ENCODE results near the gene TM7SF2. TPM values are rescaled to one million over a fixed set of nuclear protein-coding genes. Genes with fewer than 3 reads are reported as not detected.

Gene TM7SF2
- total RNA-seq, 4 donors from 2014 or later: 13.6 to 93.0 (median 41.5) TPM

GRCh38 chr11:65083834-65084597, 27.7 kb upstream of the TM7SF2 start, which contains the start of the genes CDCA5 and ZFPL1:
Gene CDCA5 (minus strand): TSS chr11:65084040. CDS start chr11:65083978, 62 bp downstream.
Gene ZFPL1 (plus strand): TSS chr11:65084222. CDS start chr11:65084699, 477 bp downstream.
- H3K27me3 ChIP-seq: no peaks in the 10 kb centered on the region
- TF ChIP-seq POLR2A (IDR thresholded peaks at IDR 0.05) (peak in 1 of 2 donors; percentile 59), CTCF (IDR thresholded peaks at IDR 0.05) (peak in 1 of 5 experiments; percentile 61), EP300 (IDR thresholded peaks at IDR 0.05) (peak; percentile 98)
- H3K36me3 ChIP-seq: peaks cover 0 to 40% (median 5%) of the 10 kb centered on the region in 3 donors
- H3K27ac ChIP-seq: peak within 1 kb of the TSS; percentile 88 to 98 (median 97)
- peak; percentile 92 to 94 for DNase-seq (ENCODE audit: low spot score in 2 of 2)
- WGBS, 2 donors: 0 to 1% methylated on average over 47 to 66 of the region's 79 CpGs
- H3K4me3 ChIP-seq: peak within 1 kb of the TSS; percentile 65 to 89 (median 86)
- peaks cover 0 to 26% (median 19%) of the 10 kb centered on the region in 4 donors for H3K4me1 ChIP-seq
- no peaks in the 10 kb centered on the region for H3K9me3 ChIP-seq

DNA sequence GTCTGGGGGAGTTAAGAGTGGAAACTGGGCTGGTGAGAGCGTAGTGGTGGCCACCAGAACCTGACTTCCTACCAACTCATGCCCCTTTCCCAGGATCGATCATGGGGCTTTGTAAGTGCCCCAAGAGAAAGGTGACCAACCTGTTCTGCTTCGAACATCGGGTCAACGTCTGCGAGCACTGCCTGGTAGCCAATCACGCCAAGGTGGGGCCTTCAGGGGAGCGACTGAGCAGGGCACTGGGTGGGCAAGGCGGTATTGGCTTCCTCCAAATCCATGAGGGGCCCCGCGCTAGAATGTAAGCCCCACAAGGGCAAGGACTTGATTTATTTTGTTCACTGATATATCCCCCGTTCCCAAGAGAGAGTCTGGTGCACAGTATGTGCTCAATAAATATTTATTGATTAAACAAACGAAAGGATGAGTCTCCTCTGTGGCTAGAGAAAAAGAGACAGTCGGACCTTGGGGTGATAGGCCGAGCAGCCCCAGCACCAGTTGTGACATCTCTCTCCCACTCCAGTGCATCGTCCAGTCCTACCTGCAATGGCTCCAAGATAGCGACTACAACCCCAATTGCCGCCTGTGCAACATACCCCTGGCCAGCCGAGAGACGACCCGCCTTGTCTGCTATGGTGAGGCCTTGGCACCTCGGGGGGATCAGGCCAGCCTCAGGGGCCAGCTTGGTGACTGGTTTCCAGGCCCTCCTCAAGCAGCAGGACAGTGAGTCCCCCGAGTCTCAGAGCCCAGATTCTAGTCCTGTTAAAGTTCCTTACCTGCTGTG, 26.9 kb upstream of the TM7SF2 start:
- no peak for DNase-seq (ENCODE audit: low spot score in 2 of 2)
- peak overlapping the region; percentile 88 to 98 (median 97) for H3K27ac ChIP-seq
- H3K4me3 ChIP-seq: peak overlapping the region; percentile 65 to 89 (median 86)
- WGBS, 2 donors: 47 to 58% methylated on average over 17 to 23 of the region's 23 CpGs
- no peaks in the 10 kb centered on the region for H3K9me3 ChIP-seq
- H3K36me3 ChIP-seq: peaks cover 0 to 48% (median 5%) of the 10 kb centered on the region in 3 donors
- no peaks in the 10 kb centered on the region for H3K27me3 ChIP-seq
- peaks cover 0 to 26% (median 19%) of the 10 kb centered on the region in 4 donors for H3K4me1 ChIP-seq
- TF ChIP-seq CTCF (IDR thresholded peaks at IDR 0.05): no peak

GRCh38 chr11:65085446-65085845, 26.2 kb upstream of the TM7SF2 start:
- TF ChIP-seq POLR2A (IDR thresholded peaks at IDR 0.05): no peak
- no peak for TF ChIP-seq CTCF (IDR thresholded peaks at IDR 0.05)
- no peak for TF ChIP-seq EP300 (IDR thresholded peaks at IDR 0.05)
- Histone ChIP-seq H3K27me3 (no peaks in the 10 kb centered on the region), H3K9me3 (no peaks in the 10 kb centered on the region), H3K36me3 (peaks cover 0 to 51% (median 5%) of the 10 kb centered on the region in 3 donors), H3K27ac (no peak overlapping the region), H3K4me3 (no peak overlapping the region), H3K4me1 (peaks cover 0 to 26% (median 19%) of the 10 kb centered on the region in 4 donors)
- WGBS, 2 donors: 89 to 91% methylated on average over 4 of the region's 4 CpGs
- DNase-seq (ENCODE audit: low spot score in 2 of 2): no peak

DNA sequence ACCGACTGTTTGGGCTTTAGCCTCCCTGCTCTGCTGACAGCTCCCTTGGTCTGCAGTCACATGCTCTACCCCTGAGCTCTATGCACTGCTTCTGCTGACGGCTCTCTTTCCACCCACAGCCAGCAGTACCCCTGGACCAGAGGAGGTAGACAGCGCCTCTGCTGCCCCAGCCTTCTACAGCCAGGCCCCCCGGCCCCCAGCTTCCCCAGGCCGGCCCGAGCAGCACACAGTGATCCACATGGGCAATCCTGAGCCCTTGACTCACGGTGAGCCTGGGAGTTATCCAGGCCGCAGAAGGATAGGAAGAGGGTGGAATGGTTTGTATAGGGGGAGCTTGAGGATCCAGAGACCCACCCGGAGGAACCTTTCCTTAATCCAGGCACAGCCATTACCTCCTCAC, 24.9 kb upstream of the TM7SF2 start:
- Histone ChIP-seq H3K36me3 (peaks cover 0 to 51% (median 5%) of the 10 kb centered on the region in 3 donors), H3K27me3 (no peaks in the 10 kb centered on the region), H3K9me3 (no peaks in the 10 kb centered on the region), H3K27ac (no peak overlapping the region), H3K4me3 (no peak overlapping the region), H3K4me1 (peaks cover 0 to 26% (median 19%) of the 10 kb centered on the region in 4 donors)
- WGBS, 2 donors: 88 to 92% methylated on average over 9 of the region's 9 CpGs
- no peak for DNase-seq (ENCODE audit: low spot score in 2 of 2)
- TF ChIP-seq CTCF (IDR thresholded peaks at IDR 0.05): no peak
- no peak for TF ChIP-seq EP300 (IDR thresholded peaks at IDR 0.05)
- TF ChIP-seq POLR2A (IDR thresholded peaks at IDR 0.05): no peak
